Activated CD4-positive, alpha-beta T cell treated with anti-CD3 and anti-CD28 coated beads, Interleukin-2, amount 50 U/mL, for 48 hours (primary cell): ENCODE data around the gene LYPD4.

Experiments used
- DNase-seq, 2 experiments: peaks; one replicate each; pipeline ENCODE4 v3.0.0-alpha.2; 2020

Gene LYPD4

GRCh38 chr19:41844601-41845000, at the start of gene LYPD4:
Gene LYPD4, minus strand, starts transcription at chr19:41844683. Its CDS starts 5,398 bp downstream, at chr19:41839285.
- DNase-seq: no peak

GRCh38 chr19:41893899-41894298, 49.4 kb upstream of the LYPD4 start:
- DNase-seq: no peak

GRCh38 chr19:41892173-41892902, 47.9 kb upstream of the LYPD4 start:
- DNase-seq: no peak

GRCh38 chr19:41890936-41891335, 46.5 kb upstream of the LYPD4 start:
- DNase-seq: no peak

- DNase-seq: no peak
Measured at GRCh38 chr19:41889896-41890295, 45.4 kb upstream of the LYPD4 start.

GRCh38 chr19:41888926-41889325, 44.4 kb upstream of the LYPD4 start:
- no peak for DNase-seq

GRCh38 chr19:41887711-41888382, 43.4 kb upstream of the LYPD4 start:
- peak; percentile 85 to 90 for DNase-seq

- DNase-seq: peak; percentile 63 to 73
Measured at GRCh38 chr19:41886761-41887710, 42.6 kb upstream of the LYPD4 start.

GRCh38 chr19:41883821-41884733, 39.6 kb upstream of the LYPD4 start:
- DNase-seq: peak; percentile 91 to 92

GRCh38 chr19:41883463-41883820, 39.0 kb upstream of the LYPD4 start:
- DNase-seq: no peak

- DNase-seq: peak; percentile 63 to 67
Measured at GRCh38 chr19:41882568-41883462, 38.3 kb upstream of the LYPD4 start, which contains the start of gene ARHGEF1. Gene ARHGEF1, plus strand, starts transcription at chr19:41883184. Its CDS starts 4,899 bp downstream, at chr19:41888083.

- DNase-seq: no peak
Measured at GRCh38 chr19:41880329-41880708, 35.8 kb upstream of the LYPD4 start.

GRCh38 chr19:41879670-41880328, 35.3 kb upstream of the LYPD4 start:
- no peak for DNase-seq

GRCh38 chr19:41879080-41879479, 34.6 kb upstream of the LYPD4 start:
- DNase-seq: no peak

- peak in 1 of 2 experiments; percentile 13 for DNase-seq
Measured at GRCh38 chr19:41877916-41878905, 33.7 kb upstream of the LYPD4 start.

GRCh38 chr19:41876847-41877832, 32.7 kb upstream of the LYPD4 start, which contains the start of gene CD79A:
Gene CD79A, plus strand, starts transcription at chr19:41877279. Its CDS starts 26 bp downstream, at chr19:41877305.
- DNase-seq: peak in 1 of 2 experiments; percentile 30

GRCh38 chr19:41875973-41876372, 31.5 kb upstream of the LYPD4 start:
- peak in 1 of 2 experiments; percentile 6 for DNase-seq
